ENCODE data around the gene STK26. TPM values are rescaled to one million over a fixed set of nuclear protein-coding genes. Genes with fewer than 3 reads are reported as not detected.

Gene STK26
- total and polyA plus RNA-seq, 2 donors (not counting 1 experiment from before 2014, with no cell fraction given) = 12.4 to 32.1 TPM

GRCh38 chrX:132041015-132041414, 17.9 kb downstream of the STK26 start:
- H3K36me3 ChIP-seq (replicated peaks in 1 of 2; ENCODE audit: control extremely low read depth in 1 of 2, control insufficient read depth in 1 of 2, extremely low read depth in 1 of 2, insufficient read depth in 2 of 2, low read length in 1 of 2) = no peaks in the 10 kb centered on the region
- ChIA-PET POLR2A (no interaction called here), CTCF (no interaction called here)
- peaks cover 0 to 5% of the 10 kb centered on the region in 2 donors for H3K4me1 ChIP-seq (ENCODE audit: control insufficient read depth in 2 of 2, insufficient read depth in 2 of 2, low read length in 2 of 2)
- H3K9ac ChIP-seq (ENCODE audit: low read length) = no peak overlapping the region
- no peak overlapping the region for H2AFZ ChIP-seq (ENCODE audit: insufficient read depth, low read depth, low read length, poor library complexity, severe bottlenecking)
- no peaks in the 10 kb centered on the region for H3K9me3 Mint-ChIP-seq (ENCODE audit: insufficient read depth)
- no peak overlapping the region for H3K4me3 ChIP-seq (ENCODE audit: control extremely low read depth in 1 of 5, extremely low read depth in 1 of 5, insufficient read depth in 1 of 5, low read depth in 2 of 5, low read length in 4 of 5)
- H3K4me2 ChIP-seq (replicated peaks; ENCODE audit: low read depth, low read length, poor library complexity, severe bottlenecking) = no peak overlapping the region
- 100% methylated on average over 1 of the region's 4 CpGs for WGBS (ENCODE audit: insufficient coverage)
- H3K79me2 ChIP-seq (ENCODE audit: control insufficient read depth, insufficient read depth, low read length) = peaks cover 42% of the 10 kb centered on the region
- no peak overlapping the region for H3K4me3 Mint-ChIP-seq
- no peak overlapping the region for H3K27ac ChIP-seq (ENCODE audit: low read length in 2 of 2)
- H3K27me3 ChIP-seq (replicated peaks in 1 of 4; ENCODE audit: control extremely low read depth in 1 of 4, control insufficient read depth in 3 of 4, insufficient read depth in 4 of 4, low read length in 3 of 4) = no peaks in the 10 kb centered on the region
- DNase-seq (no peak), ATAC-seq (ENCODE audit: low read depth) (no peak)
- no peaks in the 10 kb centered on the region for H3K9me3 ChIP-seq (ENCODE audit: control extremely low read depth in 1 of 3, control insufficient read depth in 2 of 3, insufficient read depth in 1 of 3, low read length in 2 of 3)
- peaks cover 6% of the 10 kb centered on the region for H4K20me1 ChIP-seq (ENCODE audit: control insufficient read depth, insufficient read depth, low read length, poor library complexity, severe bottlenecking)
- H3K4me1 Mint-ChIP-seq = peaks cover 42% of the 10 kb centered on the region
- intact Hi-C loops (cut with micrococcal nuclease) = no loop called here
- no peaks in the 10 kb centered on the region for H3K27me3 Mint-ChIP-seq
- TF ChIP-seq EZH2 (IDR thresholded peaks at IDR 0.05; ENCODE audit: borderline replicate concordance, insufficient read depth, low read depth, low read length, poor library complexity, severe bottlenecking) = no peak
- no peak for TF ChIP-seq CTCF (IDR thresholded peaks at IDR 0.05)
- no peak overlapping the region for H3K27ac Mint-ChIP-seq

- H3K9ac ChIP-seq (ENCODE audit: low read length) = no peak overlapping the region
- peaks cover 25% of the 10 kb centered on the region for H3K79me2 ChIP-seq (ENCODE audit: control insufficient read depth, insufficient read depth, low read length)
- H2AFZ ChIP-seq (ENCODE audit: insufficient read depth, low read depth, low read length, poor library complexity, severe bottlenecking) = no peak overlapping the region
- Mint-ChIP-seq H3K9me3 (ENCODE audit: insufficient read depth) (no peaks in the 10 kb centered on the region), H3K4me3 (no peak overlapping the region), H3K27me3 (no peaks in the 10 kb centered on the region), H3K4me1 (peaks cover 28% of the 10 kb centered on the region), H3K27ac (no peak overlapping the region)
- no peaks in the 10 kb centered on the region for H3K36me3 ChIP-seq (replicated peaks in 1 of 2; ENCODE audit: control extremely low read depth in 1 of 2, control insufficient read depth in 1 of 2, extremely low read depth in 1 of 2, insufficient read depth in 2 of 2, low read length in 1 of 2)
- no peak for TF ChIP-seq CTCF (IDR thresholded peaks at IDR 0.05)
- TF ChIP-seq EZH2 (IDR thresholded peaks at IDR 0.05; ENCODE audit: borderline replicate concordance, insufficient read depth, low read depth, low read length, poor library complexity, severe bottlenecking) = no peak
- no CpG with 5 or more reads among the region's 2 CpGs for WGBS (ENCODE audit: insufficient coverage)
- no peak overlapping the region for H3K4me2 ChIP-seq (replicated peaks; ENCODE audit: low read depth, low read length, poor library complexity, severe bottlenecking)
- no peak for ATAC-seq (ENCODE audit: low read depth)
- peaks cover 6% of the 10 kb centered on the region for H4K20me1 ChIP-seq (ENCODE audit: control insufficient read depth, insufficient read depth, low read length, poor library complexity, severe bottlenecking)
- peaks cover 0 to 5% of the 10 kb centered on the region in 2 donors for H3K4me1 ChIP-seq (ENCODE audit: control insufficient read depth in 2 of 2, insufficient read depth in 2 of 2, low read length in 2 of 2)
- DNase-seq = no peak
- intact Hi-C loops (cut with micrococcal nuclease) = no loop called here
- H3K27ac ChIP-seq (ENCODE audit: low read length in 2 of 2) = no peak overlapping the region
- ChIA-PET POLR2A (no interaction called here), CTCF (no interaction called here)
- H3K9me3 ChIP-seq (ENCODE audit: control extremely low read depth in 1 of 3, control insufficient read depth in 2 of 3, insufficient read depth in 1 of 3, low read length in 2 of 3) = no peaks in the 10 kb centered on the region
- no peaks in the 10 kb centered on the region for H3K27me3 ChIP-seq (replicated peaks in 1 of 4; ENCODE audit: control extremely low read depth in 1 of 4, control insufficient read depth in 3 of 4, insufficient read depth in 4 of 4, low read length in 3 of 4)
- H3K4me3 ChIP-seq (ENCODE audit: control extremely low read depth in 1 of 5, extremely low read depth in 1 of 5, insufficient read depth in 1 of 5, low read depth in 2 of 5, low read length in 4 of 5) = no peak overlapping the region
These were observed 20.9 kb downstream of the STK26 start for GRCh38 chrX:132043977-132044376.
